Measurements from ENCODE around the gene PTX4.

The PTX4 gene

GRCh38 chr16:1475552-1476114 is 13.1 kb downstream of the PTX4 start:
- peak overlapping the region; percentile 87 for H3K9ac ChIP-seq (ENCODE audit: low read length)
- H3K79me2 ChIP-seq (ENCODE audit: low read length): peaks cover 30% of the 10 kb centered on the region
- no peaks in the 10 kb centered on the region for H3K36me3 ChIP-seq (replicated peaks; ENCODE audit: insufficient read depth, low read length)
- H3K9me2 ChIP-seq (replicated peaks; ENCODE audit: insufficient read depth, low read length): no peaks in the 10 kb centered on the region
- H3K4me2 ChIP-seq (ENCODE audit: low read depth, low read length): peak overlapping the region; percentile 91
- TF ChIP-seq EZH2phosphoT487 (IDR thresholded peaks at IDR 0.05; ENCODE audit: low read length) (no peak), EZH2 (optimal IDR thresholded peaks at IDR 0.05; ENCODE audit: low read depth, low read length) (no peak), CTCF (IDR thresholded peaks at IDR 0.05; ENCODE audit: low read length) (no peak)
- peaks cover 3% of the 10 kb centered on the region; the same call in 1 of the 2 replicates for H3K27me3 ChIP-seq (replicated peaks; ENCODE audit: insufficient read depth, low read length)
- peak overlapping the region; percentile 71 for H2AFZ ChIP-seq (ENCODE audit: low read length)
- H3F3A ChIP-seq (ENCODE audit: insufficient read depth, low read length): no peaks in the 10 kb centered on the region
- DNase-seq: no peak
- H3K4me3 ChIP-seq (ENCODE audit: low read length): peak overlapping the region; percentile 71
- no peaks in the 10 kb centered on the region for H3K4me1 ChIP-seq (ENCODE audit: low read length)
- peak overlapping the region; percentile 16; the same call in 1 of the 2 replicates for H3K27ac ChIP-seq (ENCODE audit: low read length)
- no peaks in the 10 kb centered on the region for H4K20me1 ChIP-seq (ENCODE audit: insufficient read depth, low read length)
- no peaks in the 10 kb centered on the region for H3K9me3 ChIP-seq (replicated peaks; ENCODE audit: insufficient read depth, low read length)

- Histone ChIP-seq H3K79me2 (ENCODE audit: low read length) (peaks cover 36% of the 10 kb centered on the region), H3K27me3 (replicated peaks; ENCODE audit: insufficient read depth, low read length) (no peaks in the 10 kb centered on the region), H4K20me1 (ENCODE audit: insufficient read depth, low read length) (no peaks in the 10 kb centered on the region), H3K4me2 (ENCODE audit: low read depth, low read length) (peak within 1 kb of the TSS; percentile 91), H3K27ac (ENCODE audit: low read length) (peak within 1 kb of the TSS; percentile 16; the same call in 1 of the 2 replicates), H2AFZ (ENCODE audit: low read length) (peak within 1 kb of the TSS; percentile 71), H3F3A (ENCODE audit: insufficient read depth, low read length) (no peaks in the 10 kb centered on the region), H3K36me3 (replicated peaks; ENCODE audit: insufficient read depth, low read length) (no peaks in the 10 kb centered on the region), H3K4me3 (ENCODE audit: low read length) (peak within 1 kb of the TSS; percentile 71), H3K9me2 (replicated peaks; ENCODE audit: insufficient read depth, low read length) (no peaks in the 10 kb centered on the region), H3K9me3 (replicated peaks; ENCODE audit: insufficient read depth, low read length) (no peaks in the 10 kb centered on the region), H3K4me1 (ENCODE audit: low read length) (no peaks in the 10 kb centered on the region), H3K9ac (ENCODE audit: low read length) (peak within 1 kb of the TSS; percentile 87)
- peak; percentile 86 for DNase-seq
- TF ChIP-seq CTCF (IDR thresholded peaks at IDR 0.05; ENCODE audit: low read length) (no peak), EZH2 (optimal IDR thresholded peaks at IDR 0.05; ENCODE audit: low read depth, low read length) (no peak), EZH2phosphoT487 (IDR thresholded peaks at IDR 0.05; ENCODE audit: low read length) (no peak)
Measured at GRCh38 chr16:1474796-1475551, 13.8 kb downstream of the PTX4 start, which contains the start of gene CLCN7. TSS of gene CLCN7 (minus strand) at chr16:1475028. CDS start at chr16:1474974, 54 bp downstream.

- no peak for DNase-seq
- peak overlapping the region; percentile 66 for H3K4me2 ChIP-seq (ENCODE audit: low read depth, low read length)
- no peaks in the 10 kb centered on the region for H3K4me1 ChIP-seq (ENCODE audit: low read length)
- TF ChIP-seq EZH2phosphoT487 (IDR thresholded peaks at IDR 0.05; ENCODE audit: low read length) (no peak), EZH2 (optimal IDR thresholded peaks at IDR 0.05; ENCODE audit: low read depth, low read length) (no peak), CTCF (IDR thresholded peaks at IDR 0.05; ENCODE audit: low read length) (no peak)
- H3K27me3 ChIP-seq (replicated peaks; ENCODE audit: insufficient read depth, low read length): no peaks in the 10 kb centered on the region
- H3K27ac ChIP-seq (ENCODE audit: low read length): no peak overlapping the region
- H3F3A ChIP-seq (ENCODE audit: insufficient read depth, low read length): no peaks in the 10 kb centered on the region
- H3K79me2 ChIP-seq (ENCODE audit: low read length): peaks cover 42% of the 10 kb centered on the region
- H3K9me3 ChIP-seq (replicated peaks; ENCODE audit: insufficient read depth, low read length): no peaks in the 10 kb centered on the region
- H4K20me1 ChIP-seq (ENCODE audit: insufficient read depth, low read length): no peaks in the 10 kb centered on the region
- H3K9ac ChIP-seq (ENCODE audit: low read length): peak overlapping the region; percentile 87; the same call in 1 of the 2 replicates
- no peak overlapping the region for H2AFZ ChIP-seq (ENCODE audit: low read length)
- peak overlapping the region; percentile 71 for H3K4me3 ChIP-seq (ENCODE audit: low read length)
- no peaks in the 10 kb centered on the region for H3K9me2 ChIP-seq (replicated peaks; ENCODE audit: insufficient read depth, low read length)
- no peaks in the 10 kb centered on the region for H3K36me3 ChIP-seq (replicated peaks; ENCODE audit: insufficient read depth, low read length)
Measured at GRCh38 chr16:1474082-1474795, 14.5 kb downstream of the PTX4 start.

Data from MM.1S (cell line).